Forelimb muscle (tissue), 1 donor: ENCODE results near the gene KLF2. TPM values are rescaled to one million over a fixed set of nuclear protein-coding genes. Genes with fewer than 3 reads are reported as not detected.
"Not testable (repeated sequence)": the region's sequence is repeated elsewhere in the genome, so short reads cannot be mapped to it uniquely, and the experiment has no call there.

Source experiments
- DNase-seq: peaks from one replicate; pipeline ENCODE4 v3.0.0-alpha.2; 2013; ENCODE audit warnings: low read depth
- polyA plus RNA-seq: library from polyadenylated mRNA; unstranded; fragments of 120-200 nt; gene quantifications from one replicate; pipeline ENCODE4 v1.2.1, GENCODE V29; 2013; ENCODE audit not compliant: insufficient read length

KLF2 gene
- polyA plus RNA-seq = 48.2 TPM

- DNase-seq = peak; percentile 84
Measured at GRCh38 chr19:16324384-16325160, at the start of gene KLF2. TSS of gene KLF2 (plus strand) at chr19:16324826. CDS start at chr19:16324924, 98 bp downstream.

- no peak for DNase-seq
Measured at GRCh38 chr19:16280306-16280705, 44.3 kb upstream of the KLF2 start.

DNA sequence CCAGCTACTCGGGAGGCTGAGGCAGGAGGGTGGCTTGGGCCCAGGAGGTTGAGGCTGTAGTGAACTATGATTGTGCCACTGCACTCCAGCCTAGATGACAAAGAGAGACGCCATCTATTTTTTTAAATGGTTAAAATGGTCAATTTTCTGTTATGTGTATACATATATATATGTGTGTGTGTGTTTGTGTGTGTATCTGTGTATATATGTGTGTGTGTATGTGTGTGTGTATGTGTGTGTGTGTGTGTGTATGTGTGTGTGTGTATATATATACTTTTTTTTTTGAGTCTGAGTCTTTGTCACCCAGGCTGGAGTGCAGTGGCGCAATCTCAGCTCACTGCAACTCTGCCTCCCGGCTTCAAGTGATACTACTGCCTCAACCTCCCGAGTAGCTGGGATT lies 42.9 kb upstream of the KLF2 start:
- DNase-seq = no peak

DNA sequence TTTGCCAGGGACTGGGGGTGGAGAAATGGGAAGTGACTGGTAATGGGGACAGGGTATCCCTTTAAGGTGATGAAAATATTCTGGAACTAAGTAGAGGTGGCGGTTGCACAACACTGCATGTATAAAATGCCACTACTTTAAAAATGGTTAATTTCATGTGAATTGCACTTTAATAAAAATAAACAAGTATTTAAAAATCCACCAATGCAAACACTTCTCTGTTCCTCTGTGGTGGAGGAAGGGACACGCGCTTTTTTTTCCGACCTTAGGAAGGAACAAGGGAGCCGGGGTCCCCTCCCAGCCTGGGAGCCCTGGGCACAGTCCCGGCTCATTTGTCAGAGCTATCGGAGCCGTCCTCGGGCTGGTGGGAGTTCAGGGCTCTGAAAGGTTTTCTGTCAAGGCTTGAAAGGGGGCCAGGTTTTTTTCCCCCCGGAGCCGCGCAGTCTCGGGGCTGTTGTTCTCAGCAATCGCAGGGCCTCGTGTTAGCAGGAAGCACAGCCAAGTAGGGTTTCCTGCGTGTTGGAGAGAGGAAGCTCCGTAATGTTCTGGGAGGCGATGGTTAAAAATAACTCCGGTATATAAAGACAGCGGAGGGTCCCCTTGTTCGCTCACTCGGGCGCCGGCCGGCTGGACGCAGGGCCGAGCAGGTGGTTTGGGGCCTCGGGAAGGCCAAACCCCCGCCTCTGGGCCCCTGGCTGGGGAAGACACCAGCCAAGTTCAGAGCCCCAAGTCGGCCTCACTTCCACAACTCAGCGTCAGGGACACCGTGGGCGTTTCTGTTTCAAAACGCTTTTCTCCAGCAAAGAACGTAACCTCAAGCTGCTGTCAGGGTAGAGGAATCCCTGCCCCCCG lies 41.2 kb upstream of the KLF2 start:
- peak; percentile 94 for DNase-seq

DNA sequence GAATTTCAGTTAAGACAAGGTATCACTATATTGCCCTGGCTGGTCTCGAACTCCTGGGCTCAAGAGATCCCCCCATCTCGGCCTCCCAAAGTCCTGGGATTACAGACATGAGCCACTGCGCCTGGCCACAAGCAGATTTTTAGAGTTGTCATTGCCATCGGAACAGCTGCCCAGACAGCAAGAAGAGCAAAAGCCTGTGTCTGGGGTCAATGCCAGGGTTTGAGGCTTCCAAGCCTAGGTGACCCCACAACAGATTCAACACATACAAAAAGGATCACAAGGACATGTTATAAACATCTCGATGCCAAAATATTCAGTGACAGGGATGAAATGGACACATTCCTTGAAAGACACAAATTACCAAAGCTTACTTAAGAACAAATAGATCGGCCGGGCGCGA lies 40.1 kb upstream of the KLF2 start:
- no peak for DNase-seq

- not testable (repeated sequence) for DNase-seq
Measured at GRCh38 chr19:16285079-16285478, 39.5 kb upstream of the KLF2 start.

GRCh38 chr19:16285769-16286498 lies 38.7 kb upstream of the KLF2 start:
- DNase-seq = no peak

- DNase-seq = no peak
Measured at GRCh38 chr19:16288544-16288943, 36.1 kb upstream of the KLF2 start.

GRCh38 chr19:16289594-16289993 lies 35.0 kb upstream of the KLF2 start:
- DNase-seq = no peak

GRCh38 chr19:16290692-16291091 lies 33.9 kb upstream of the KLF2 start:
- no peak for DNase-seq

DNA sequence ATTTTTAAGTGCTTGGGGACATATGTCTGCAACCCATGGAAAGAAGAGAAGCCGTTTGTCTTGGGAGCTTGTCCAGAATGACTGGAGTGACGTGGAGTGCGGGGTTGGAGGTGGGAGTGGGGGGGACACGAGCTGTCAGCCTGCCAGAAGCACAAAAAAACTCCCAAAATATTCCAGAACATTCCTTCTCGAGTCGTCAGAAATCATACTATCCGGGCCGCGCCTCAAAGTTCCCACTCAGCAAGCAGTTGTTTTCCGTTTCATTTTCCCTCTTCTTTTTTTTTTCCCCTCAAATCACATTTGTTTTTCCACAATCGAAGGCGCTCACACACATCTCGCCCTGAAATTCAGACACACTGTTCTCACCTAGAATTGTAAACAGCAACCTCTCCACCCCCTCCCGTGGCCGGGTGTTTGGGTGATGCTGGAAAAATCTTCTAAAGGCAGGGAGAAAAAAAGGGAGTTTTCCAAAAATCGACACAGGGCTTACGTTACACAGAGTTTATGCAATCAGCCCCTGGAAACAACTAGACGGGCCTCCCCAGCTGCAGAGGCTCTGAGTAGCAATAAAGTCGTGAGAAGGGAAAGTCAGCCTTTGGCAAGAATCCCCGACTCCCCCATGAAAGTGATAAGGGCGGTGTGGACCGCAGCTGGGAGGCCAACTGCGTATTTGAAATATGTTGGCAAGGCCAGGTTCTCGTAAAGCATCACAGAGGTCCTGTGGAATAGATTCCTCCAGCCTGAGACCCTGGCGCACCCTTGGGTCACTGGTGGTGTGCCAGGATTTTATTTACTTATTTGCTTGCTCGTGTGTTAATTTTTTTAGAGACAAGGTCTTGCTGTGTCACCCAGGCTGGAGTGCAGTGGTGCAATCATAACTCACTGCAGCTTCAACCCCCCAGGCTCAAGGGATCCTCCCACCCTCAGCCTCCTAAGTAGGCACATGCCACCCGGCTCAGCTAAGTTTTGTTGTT lies 31.2 kb upstream of the KLF2 start:
- DNase-seq = peak; percentile 96

- no peak for DNase-seq
Measured at GRCh38 chr19:16295057-16295456, 29.6 kb upstream of the KLF2 start.

GRCh38 chr19:16296713-16297112 lies 27.9 kb upstream of the KLF2 start:
- DNase-seq = no peak

GRCh38 chr19:16297575-16298178 lies 26.9 kb upstream of the KLF2 start:
- no peak for DNase-seq

GRCh38 chr19:16298334-16298733 lies 26.3 kb upstream of the KLF2 start:
- DNase-seq = no peak

GRCh38 chr19:16301999-16302694 lies 22.5 kb upstream of the KLF2 start:
- no peak for DNase-seq

DNA sequence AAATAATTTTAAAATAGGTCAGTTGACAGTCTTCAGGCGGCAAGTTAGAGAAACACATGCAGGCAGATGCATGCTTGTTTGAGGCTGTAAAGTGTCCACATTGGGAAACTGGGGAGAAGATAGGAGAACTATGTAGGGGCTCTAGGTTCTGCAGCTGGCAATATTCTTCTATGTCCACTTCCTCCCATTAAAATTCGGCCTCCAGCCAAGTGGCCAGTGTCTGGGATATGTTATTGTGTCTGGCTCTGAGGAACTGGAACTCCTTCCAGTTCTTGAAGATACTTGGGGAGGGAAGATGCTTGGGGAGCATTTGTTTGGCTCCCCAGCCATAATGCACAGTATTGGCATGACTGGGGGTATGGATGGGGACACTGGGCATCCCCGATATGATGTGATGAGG lies 20.9 kb upstream of the KLF2 start:
- no peak for DNase-seq

DNA sequence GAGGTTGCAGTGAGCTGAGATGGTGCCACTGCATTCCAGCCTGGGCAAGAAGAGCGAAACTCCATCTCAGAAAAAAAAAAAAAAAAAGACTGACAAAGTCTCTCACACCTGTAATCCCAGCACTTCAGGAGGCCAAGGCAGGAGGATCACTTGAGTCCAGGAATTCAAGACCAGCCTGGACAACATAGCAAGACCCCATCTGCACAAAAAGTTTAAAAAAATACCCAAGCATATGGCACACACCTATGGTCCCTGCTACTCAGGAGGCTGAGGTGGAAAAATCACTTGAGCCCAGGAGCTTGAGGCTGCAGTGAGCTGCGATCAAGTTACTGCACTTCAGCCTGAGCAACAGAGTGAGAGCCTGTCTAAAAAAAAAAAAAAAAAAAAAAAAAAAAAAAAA lies 20.1 kb upstream of the KLF2 start:
- DNase-seq = not testable (repeated sequence)

- DNase-seq = not testable (repeated sequence)
Measured at GRCh38 chr19:16305060-16305459, 19.6 kb upstream of the KLF2 start.
